Naive thymus-derived CD4-positive, alpha-beta T cell (primary cell): ENCODE measurements around the gene MACROD2. TPM values are rescaled to one million over a fixed set of nuclear protein-coding genes. Genes with fewer than 3 reads are reported as not detected.

Source experiments
- ATAC-seq: fragments of 150-1000 bp; cut with Tn5 transposase; 2 replicates; pipeline ENCODE4 v1.10.0; 2021; ENCODE audit warnings: mild to moderate bottlenecking, moderate library complexity
- CTCF ChIA-PET: fragments of 350-600 bp; sonication (Branson Sonifier 250); formaldehyde crosslinking; loops from one replicate; lab custom pipeline; 2021; ENCODE audit warnings: antibody characterized with exemption; lab: Charles Lee
- POLR2A ChIA-PET: fragments of 350-600 bp; sonication (Branson Sonifier 250); formaldehyde crosslinking; loops from one replicate; lab custom pipeline; 2021; ENCODE audit warnings: antibody characterized with exemption, inconsistent platforms; lab: Charles Lee
- DNase-seq, 9 donors: peaks; one replicate each; pipeline versions ENCODE4 v3.0.0 to v3.0.0-alpha.2; 2020 to 2022; ENCODE audit warnings: mixed read lengths in 1 of 9
- H3K27ac ChIP-seq: one replicate; pipeline ENCODE4 v1.7.0; 2013; ENCODE audit warnings: mild to moderate bottlenecking, low read depth, low read length, moderate library complexity
- H3K27me3 ChIP-seq, 2 donors: one replicate each; pipeline ENCODE4 v1.7.0; 2013; ENCODE audit warnings: low read length in 2 of 2, mild to moderate bottlenecking in 2 of 2, moderate library complexity in 2 of 2; ENCODE audit not compliant: control insufficient read depth in 2 of 2, insufficient read depth in 2 of 2
- H3K36me3 ChIP-seq, 3 experiments: 1 replicate in 2 of 3; 2 replicates in 1 of 3; pipeline ENCODE4 v1.7.0; 2013; ENCODE audit warnings: low read length in 3 of 3, mild to moderate bottlenecking in 3 of 3, moderate library complexity in 1 of 3; ENCODE audit not compliant: insufficient read depth in 3 of 3, control insufficient read depth in 2 of 3
- H3K4me1 ChIP-seq, 2 donors: one replicate each; pipeline ENCODE4 v1.7.0; 2013; ENCODE audit warnings: low read length in 2 of 2, mild to moderate bottlenecking in 2 of 2, moderate library complexity in 1 of 2; ENCODE audit not compliant: control insufficient read depth in 2 of 2, insufficient read depth in 2 of 2
- H3K4me3 ChIP-seq: 2 replicates; pipeline ENCODE4 v1.7.0; 2013; ENCODE audit warnings: mild to moderate bottlenecking, low read length
- H3K9me3 ChIP-seq, 3 experiments: 1 replicate in 2 of 3; 2 replicates in 1 of 3; pipeline ENCODE4 v1.7.0; 2013; ENCODE audit warnings: low read length in 3 of 3; ENCODE audit not compliant: control insufficient read depth in 2 of 3
- H3K27ac Mint-ChIP-seq, 9 donors: one replicate each; pipeline ENCODE4 v1.8.0; 2020 to 2022; ENCODE audit warnings: mixed read lengths in 9 of 9, mild to moderate bottlenecking in 8 of 9, moderate library complexity in 5 of 9, inconsistent platforms in 2 of 9
- H3K27me3 Mint-ChIP-seq, 5 donors: one replicate each; pipeline ENCODE4 v1.8.0; 2021 to 2022; ENCODE audit warnings: mixed read lengths in 5 of 5, mild to moderate bottlenecking in 1 of 5
- H3K36me3 Mint-ChIP-seq, 5 donors: one replicate each; pipeline ENCODE4 v1.8.0; 2020 to 2022; ENCODE audit warnings: mixed read lengths in 5 of 5, mild to moderate bottlenecking in 3 of 5, inconsistent platforms in 1 of 5
- H3K4me1 Mint-ChIP-seq, 7 donors: one replicate each; pipeline ENCODE4 v1.8.0; 2020 to 2022; ENCODE audit warnings: mixed read lengths in 7 of 7, mild to moderate bottlenecking in 3 of 7, inconsistent platforms in 1 of 7
- H3K4me3 Mint-ChIP-seq, 10 donors: one replicate each; pipeline ENCODE4 v1.8.0; 2020 to 2022; ENCODE audit warnings: mild to moderate bottlenecking in 10 of 10, mixed read lengths in 10 of 10, moderate library complexity in 6 of 10, inconsistent platforms in 2 of 10
- H3K9me3 Mint-ChIP-seq, 11 donors: one replicate each; pipeline ENCODE4 v1.8.0; 2020 to 2022; ENCODE audit warnings: mixed read lengths in 11 of 11, mild to moderate bottlenecking in 4 of 11, inconsistent platforms in 1 of 11, moderate library complexity in 1 of 11
- intact Hi-C, 2 donors: fragments of 100-400 bp; cut with micrococcal nuclease; formaldehyde crosslinking; loops; one replicate each; pipeline ENCODE4 v1.15.1; 2023
- polyA plus RNA-seq, 2 donors: library from polyadenylated mRNA; unstranded; fragments of 300-500 nt; fragmentation: Illumina TruSeq; gene quantifications; one replicate each; pipeline ENCODE4 v1.2.3, GENCODE V29; 2021
- total RNA-seq, 6 experiments: library from RNA in 5 of 6; stranded (reverse) in 5 of 6; gene quantifications; 1 replicate in 5 of 6; 2 replicates in 1 of 6; pipeline ENCODE4 v1.2.3 and lab custom pipeline; 2021 to 2026

Gene MACROD2
- total and polyA plus RNA-seq, 7 experiments from 2014 or later: 0.27 to 0.86 (median 0.34) TPM; not detected in 4

DNA sequence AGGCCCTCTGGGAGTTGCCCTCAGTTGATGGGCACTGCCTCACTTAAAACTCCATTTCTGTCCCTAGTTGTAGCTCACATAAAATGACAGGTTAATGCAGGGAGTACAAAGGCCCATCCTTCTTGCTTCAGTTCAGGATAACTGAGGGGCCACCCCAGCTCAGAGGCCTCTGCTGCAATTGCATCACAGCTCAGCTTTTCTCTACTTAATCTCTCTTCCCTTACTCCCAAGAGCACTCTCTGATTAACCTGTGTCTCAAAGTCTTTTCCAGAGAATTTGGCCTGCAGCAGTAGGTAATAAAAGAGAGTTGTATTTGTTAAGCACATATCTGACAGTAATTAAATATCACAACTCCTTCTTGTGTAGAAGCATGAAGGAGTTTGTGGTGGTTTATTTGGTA, 383.0 kb downstream of the MACROD2 start:
- Mint-ChIP-seq H3K27ac (no peak overlapping the region), H3K4me1 (no peaks in the 10 kb centered on the region), H3K27me3 (no peaks in the 10 kb centered on the region), H3K4me3 (no peak overlapping the region), H3K9me3 (peaks cover 0 to 17% (median 7%) of the 10 kb centered on the region in 11 donors), H3K36me3 (no peaks in the 10 kb centered on the region)
- ChIA-PET POLR2A (no interaction called here), CTCF (no interaction called here)
- no peak overlapping the region for H3K27ac ChIP-seq
- no peaks in the 10 kb centered on the region for H3K9me3 ChIP-seq
- H3K36me3 ChIP-seq: no peaks in the 10 kb centered on the region
- no peaks in the 10 kb centered on the region for H3K4me1 ChIP-seq
- no peaks in the 10 kb centered on the region for H3K27me3 ChIP-seq
- ATAC-seq (no peak), DNase-seq (no peak)
- no peak overlapping the region for H3K4me3 ChIP-seq
- intact Hi-C loops: no loop called here

DNA sequence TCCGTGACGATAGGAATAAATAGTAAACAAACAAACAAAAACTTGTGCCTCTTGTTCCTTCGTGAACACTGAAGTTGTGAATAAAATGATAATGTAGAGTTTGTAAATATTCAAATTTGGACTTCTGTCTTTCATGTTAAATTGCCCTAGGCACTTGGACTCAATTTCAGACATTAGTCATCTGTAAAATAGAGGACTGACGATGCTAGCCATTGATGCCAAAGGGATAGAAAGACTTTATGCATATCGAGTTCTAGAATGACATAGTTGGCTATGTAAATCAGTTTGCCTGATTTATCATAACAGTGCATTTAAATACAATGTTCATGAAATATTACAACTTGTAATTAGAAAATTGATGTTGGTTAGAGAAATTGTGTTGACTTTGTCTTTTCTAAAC, 388.0 kb downstream of the MACROD2 start:
- peaks cover under 1 to 34% (median 9%) of the 10 kb centered on the region in 11 donors for H3K9me3 Mint-ChIP-seq
- POLR2A ChIA-PET: no interaction called here

DNA sequence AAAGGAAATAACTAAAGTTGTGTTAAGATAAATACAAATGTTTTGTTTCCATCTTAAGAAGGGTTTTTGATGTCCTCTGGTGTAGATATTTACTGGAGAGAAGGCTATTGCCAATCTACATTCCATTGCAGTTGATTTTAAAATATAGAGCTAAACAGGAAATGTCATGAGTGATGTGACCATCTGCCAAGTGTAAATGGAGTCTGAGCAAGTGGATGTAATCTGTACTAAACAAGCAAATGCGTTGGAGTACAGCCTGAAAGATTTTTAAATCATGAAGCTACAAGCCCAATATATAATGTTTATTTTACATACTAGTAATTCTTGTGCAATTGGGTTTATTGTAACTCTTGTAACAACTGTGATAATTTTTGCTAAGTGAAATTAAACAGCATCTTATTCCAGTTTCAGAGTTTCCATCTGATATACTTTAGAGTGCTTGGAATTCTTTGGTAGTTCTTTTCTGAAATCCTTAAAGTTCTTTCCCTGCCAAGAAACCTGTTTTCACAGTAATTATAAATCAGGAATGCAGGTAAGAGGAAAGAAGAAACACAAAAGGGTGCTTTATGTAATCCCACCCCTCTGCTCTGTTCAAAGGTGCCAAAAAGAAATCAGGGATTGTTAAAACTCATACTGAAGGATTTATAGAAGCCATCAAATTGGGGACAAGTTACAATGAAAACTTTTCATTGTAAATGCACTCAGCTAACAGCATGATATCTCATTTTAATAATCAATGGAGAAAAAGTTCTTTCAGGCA, 389.3 kb downstream of the MACROD2 start:
- no peak overlapping the region for H3K27ac ChIP-seq
- ChIA-PET POLR2A (no interaction called here), CTCF (no interaction called here)
- H3K27me3 Mint-ChIP-seq: no peaks in the 10 kb centered on the region
- DNase-seq: no peak
- intact Hi-C loops: no loop called here
- no peaks in the 10 kb centered on the region for H3K4me1 Mint-ChIP-seq
- H3K4me3 Mint-ChIP-seq: no peak overlapping the region
- peaks cover 2 to 38% (median 12%) of the 10 kb centered on the region in 11 donors for H3K9me3 Mint-ChIP-seq
- no peak overlapping the region for H3K27ac Mint-ChIP-seq
- H3K9me3 ChIP-seq: no peaks in the 10 kb centered on the region
- no peak for ATAC-seq
- H3K36me3 Mint-ChIP-seq: no peaks in the 10 kb centered on the region
- no peak overlapping the region for H3K4me3 ChIP-seq
- no peaks in the 10 kb centered on the region for H3K36me3 ChIP-seq
- no peaks in the 10 kb centered on the region for H3K27me3 ChIP-seq
- no peaks in the 10 kb centered on the region for H3K4me1 ChIP-seq

More for the DNA sequence above, 388.0 kb downstream of the MACROD2 start:
- DNase-seq (no peak), ATAC-seq (no peak)
- Mint-ChIP-seq H3K27ac (no peak overlapping the region), H3K4me3 (no peak overlapping the region), H3K27me3 (no peaks in the 10 kb centered on the region), H3K4me1 (no peaks in the 10 kb centered on the region), H3K36me3 (no peaks in the 10 kb centered on the region)
- no peaks in the 10 kb centered on the region for H3K9me3 ChIP-seq
- no peak overlapping the region for H3K27ac ChIP-seq
- no peak overlapping the region for H3K4me3 ChIP-seq
- H3K36me3 ChIP-seq: no peaks in the 10 kb centered on the region
- CTCF ChIA-PET: no interaction called here
- no peaks in the 10 kb centered on the region for H3K27me3 ChIP-seq
- H3K4me1 ChIP-seq: no peaks in the 10 kb centered on the region
- intact Hi-C loops: no loop called here

- Histone ChIP-seq H3K27ac (no peak overlapping the region), H3K36me3 (no peaks in the 10 kb centered on the region), H3K27me3 (no peaks in the 10 kb centered on the region), H3K4me1 (no peaks in the 10 kb centered on the region), H3K4me3 (no peak overlapping the region), H3K9me3 (no peaks in the 10 kb centered on the region)
- Mint-ChIP-seq H3K9me3 (peaks cover 2 to 35% (median 12%) of the 10 kb centered on the region in 11 donors), H3K4me1 (no peaks in the 10 kb centered on the region), H3K4me3 (no peak overlapping the region), H3K27me3 (no peaks in the 10 kb centered on the region), H3K27ac (no peak overlapping the region), H3K36me3 (no peaks in the 10 kb centered on the region)
- DNase-seq (no peak), ATAC-seq (no peak)
- intact Hi-C loops: no loop called here
- POLR2A ChIA-PET: no interaction called here
- CTCF ChIA-PET: no interaction called here
These were observed 389.9 kb downstream of the MACROD2 start for GRCh38 chr20:14385176-14385740.

DNA sequence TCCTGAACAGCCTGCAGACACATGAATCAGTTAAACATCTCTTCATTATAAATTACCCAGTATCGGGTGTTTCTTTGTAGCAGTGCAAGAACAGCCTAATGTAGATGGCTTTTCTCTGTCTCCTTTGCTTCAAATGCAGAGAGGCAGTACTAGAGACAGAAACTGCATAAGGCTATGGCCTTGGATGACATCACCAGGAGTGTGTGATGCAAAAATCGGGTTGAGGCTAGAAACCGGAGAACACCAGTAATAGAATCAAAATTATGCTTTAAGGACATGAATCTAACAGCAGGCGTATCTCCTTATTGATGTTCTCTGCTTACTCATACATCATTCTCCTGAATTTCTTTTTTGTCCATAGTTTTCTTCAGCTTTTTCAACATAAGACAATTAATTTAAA, 391.4 kb downstream of the MACROD2 start:
- Histone ChIP-seq H3K36me3 (no peaks in the 10 kb centered on the region), H3K4me1 (no peaks in the 10 kb centered on the region), H3K27ac (no peak overlapping the region), H3K4me3 (no peak overlapping the region), H3K9me3 (no peaks in the 10 kb centered on the region), H3K27me3 (no peaks in the 10 kb centered on the region)
- CTCF ChIA-PET: no interaction called here
- no peaks in the 10 kb centered on the region for H3K4me1 Mint-ChIP-seq
- POLR2A ChIA-PET: no interaction called here
- intact Hi-C loops: no loop called here
- DNase-seq: no peak
- no peaks in the 10 kb centered on the region for H3K36me3 Mint-ChIP-seq
- no peak overlapping the region for H3K4me3 Mint-ChIP-seq
- ATAC-seq: no peak
- H3K9me3 Mint-ChIP-seq: peaks cover 0 to 28% (median 10%) of the 10 kb centered on the region in 11 donors
- no peak overlapping the region for H3K27ac Mint-ChIP-seq
- no peaks in the 10 kb centered on the region for H3K27me3 Mint-ChIP-seq

GRCh38 chr20:14401479-14402138, 406.3 kb downstream of the MACROD2 start:
- POLR2A ChIA-PET: no interaction called here
- DNase-seq: no peak
- no peaks in the 10 kb centered on the region for H3K4me1 Mint-ChIP-seq
- no peaks in the 10 kb centered on the region for H3K27me3 Mint-ChIP-seq
- Histone ChIP-seq H3K4me1 (no peaks in the 10 kb centered on the region), H3K9me3 (no peaks in the 10 kb centered on the region), H3K27ac (no peak overlapping the region), H3K27me3 (no peaks in the 10 kb centered on the region), H3K36me3 (no peaks in the 10 kb centered on the region), H3K4me3 (no peak overlapping the region)
- H3K36me3 Mint-ChIP-seq: no peaks in the 10 kb centered on the region
- CTCF ChIA-PET: interaction anchor here (0.6 kb wide), 1 partner anchor 34 kb away, joined by 3 read pairs; no protein-coding TSS in a partner anchor
- H3K9me3 Mint-ChIP-seq: peaks cover 0 to 39% (median 6%) of the 10 kb centered on the region in 11 donors
- no peak for ATAC-seq
- no peak overlapping the region for H3K27ac Mint-ChIP-seq
- no peak overlapping the region for H3K4me3 Mint-ChIP-seq
- intact Hi-C loops: no loop called here
